Measurements from ENCODE around the gene BBS2.

The BBS2 gene

GRCh38 chr16:56478281-56479049 lies 41.4 kb downstream of the BBS2 start:
- TF ChIP-seq, protein P1, sequence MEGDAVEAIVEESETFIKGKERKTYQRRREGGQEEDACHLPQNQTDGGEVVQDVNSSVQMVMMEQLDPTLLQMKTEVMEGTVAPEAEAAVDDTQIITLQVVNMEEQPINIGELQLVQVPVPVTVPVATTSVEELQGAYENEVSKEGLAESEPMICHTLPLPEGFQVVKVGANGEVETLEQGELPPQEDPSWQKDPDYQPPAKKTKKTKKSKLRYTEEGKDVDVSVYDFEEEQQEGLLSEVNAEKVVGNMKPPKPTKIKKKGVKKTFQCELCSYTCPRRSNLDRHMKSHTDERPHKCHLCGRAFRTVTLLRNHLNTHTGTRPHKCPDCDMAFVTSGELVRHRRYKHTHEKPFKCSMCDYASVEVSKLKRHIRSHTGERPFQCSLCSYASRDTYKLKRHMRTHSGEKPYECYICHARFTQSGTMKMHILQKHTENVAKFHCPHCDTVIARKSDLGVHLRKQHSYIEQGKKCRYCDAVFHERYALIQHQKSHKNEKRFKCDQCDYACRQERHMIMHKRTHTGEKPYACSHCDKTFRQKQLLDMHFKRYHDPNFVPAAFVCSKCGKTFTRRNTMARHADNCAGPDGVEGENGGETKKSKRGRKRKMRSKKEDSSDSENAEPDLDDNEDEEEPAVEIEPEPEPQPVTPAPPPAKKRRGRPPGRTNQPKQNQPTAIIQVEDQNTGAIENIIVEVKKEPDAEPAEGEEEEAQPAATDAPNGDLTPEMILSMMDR (conservative IDR thresholded peaks at IDR 0.05) = no peak
- TF ChIP-seq ZFX (IDR thresholded peaks at IDR 0.05) = no peak

DNA sequence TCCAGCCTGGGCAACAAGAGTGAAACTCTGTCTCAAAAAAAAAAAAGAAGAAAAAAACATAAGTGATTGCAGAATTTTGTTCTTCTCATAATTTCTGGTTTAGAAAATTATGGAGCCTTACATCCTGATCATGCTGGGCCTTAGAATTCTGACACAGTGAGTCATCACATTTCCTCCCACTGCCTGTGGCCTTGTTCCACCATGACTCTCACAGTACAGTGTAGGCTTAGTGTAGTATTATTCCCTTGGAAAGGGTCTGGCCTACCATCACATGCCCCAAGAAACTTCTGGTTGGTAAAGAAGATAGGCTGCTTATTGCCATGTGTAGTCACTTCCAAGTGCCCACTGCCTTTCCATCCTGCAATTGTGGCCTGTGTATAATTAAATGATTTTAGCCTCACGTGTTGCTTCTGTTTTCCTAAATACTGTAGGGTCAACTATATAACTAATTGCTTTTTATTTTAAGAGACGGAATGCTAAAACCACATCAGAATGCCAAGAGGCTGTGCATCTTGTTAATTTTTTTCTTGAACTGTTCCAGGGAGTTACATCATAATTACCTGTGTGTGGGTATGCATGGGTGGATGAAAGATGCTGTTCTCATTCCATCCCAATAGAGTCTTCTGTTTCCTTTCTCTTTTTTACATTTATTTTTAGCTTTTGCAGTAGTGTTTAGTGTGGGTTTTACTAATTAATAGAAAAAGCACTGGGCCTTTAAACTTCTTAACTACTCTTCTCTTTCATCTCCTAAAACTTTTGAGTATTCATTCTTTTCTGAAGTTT lies 42.5 kb downstream of the BBS2 start:
- no peak for TF ChIP-seq ZFX (IDR thresholded peaks at IDR 0.05)
- TF ChIP-seq, protein P1 (conservative IDR thresholded peaks at IDR 0.05) = no peak
- no peak overlapping the region for H3K27ac ChIP-seq

More at GRCh38 chr16:56478281-56479049, 41.4 kb downstream of the BBS2 start:
- H3K27ac ChIP-seq = no peak overlapping the region

- no peak for TF ChIP-seq ZFX (IDR thresholded peaks at IDR 0.05)
- H3K27ac ChIP-seq = no peak overlapping the region
Measured at GRCh38 chr16:56475201-56475600, 44.6 kb downstream of the BBS2 start.

DNA sequence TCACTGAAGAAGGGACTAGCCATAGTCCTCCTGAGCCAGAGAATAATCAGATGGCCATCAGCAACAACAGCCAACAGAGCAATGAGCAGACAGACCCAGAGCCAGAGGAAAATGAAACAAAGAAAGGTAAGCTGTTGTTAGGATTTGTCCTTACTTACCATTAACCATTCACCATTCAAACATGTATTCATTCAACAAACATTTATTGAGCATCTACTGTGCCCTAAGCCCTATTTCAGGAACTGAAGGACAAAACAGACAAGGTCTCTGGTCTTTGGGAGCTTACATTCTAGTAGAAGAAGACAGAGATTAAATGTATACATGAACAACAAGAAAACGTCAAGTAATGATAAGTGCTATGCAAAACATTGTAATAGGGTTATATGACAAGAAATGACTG lies 49.2 kb downstream of the BBS2 start:
- TF ChIP-seq, protein P1 (conservative IDR thresholded peaks at IDR 0.05) = no peak
- TF ChIP-seq ZFX (IDR thresholded peaks at IDR 0.05) = no peak
- H3K27ac ChIP-seq = no peak overlapping the region

- no peak for TF ChIP-seq ZFX (IDR thresholded peaks at IDR 0.05)
- TF ChIP-seq, protein P1 (conservative IDR thresholded peaks at IDR 0.05) = no peak
- H3K27ac ChIP-seq = no peak overlapping the region
Measured at GRCh38 chr16:56470232-56470631, 49.6 kb downstream of the BBS2 start.

- TF ChIP-seq, protein P1 (conservative IDR thresholded peaks at IDR 0.05) = no peak
- no peak for TF ChIP-seq ZFX (IDR thresholded peaks at IDR 0.05)
Measured at GRCh38 chr16:56469748-56470147, 50.1 kb downstream of the BBS2 start.

GRCh38 chr16:56468800-56469199 lies 51.0 kb downstream of the BBS2 start:
- H3K27ac ChIP-seq = no peak overlapping the region
- TF ChIP-seq, protein P1 (conservative IDR thresholded peaks at IDR 0.05) = no peak
- no peak for TF ChIP-seq ZFX (IDR thresholded peaks at IDR 0.05)

More at GRCh38 chr16:56469748-56470147, 50.1 kb downstream of the BBS2 start:
- H3K27ac ChIP-seq = no peak overlapping the region

Data from C4-2B (cell line).